Measurements from ENCODE around the gene NRP1.

Gene NRP1

DNA sequence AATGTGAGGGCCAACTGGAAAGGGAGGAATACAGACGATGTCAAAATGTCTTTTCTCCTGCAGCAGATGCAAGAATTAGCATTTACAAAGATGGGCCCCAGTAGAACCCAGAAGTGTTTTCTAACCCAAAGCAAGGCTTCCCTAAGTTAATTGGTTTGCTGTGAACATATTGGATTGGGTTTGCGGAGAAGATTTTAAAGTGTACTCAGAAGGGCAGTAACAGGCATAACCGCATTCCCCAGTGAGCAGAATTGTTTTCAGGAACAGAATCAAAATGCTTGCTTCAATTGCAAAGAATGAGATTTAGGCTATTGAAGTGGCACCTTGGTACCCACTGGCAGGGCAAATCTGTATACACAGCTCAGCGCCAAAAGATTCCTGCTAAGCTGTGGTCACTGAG, 78.0 kb downstream of the NRP1 start:
- DNase-seq: no peak

GRCh38 chr10:33254556-33255160, 79.8 kb downstream of the NRP1 start:
- DNase-seq: no peak

- DNase-seq: no peak
These were observed 81.1 kb downstream of the NRP1 start for GRCh38 chr10:33253411-33253810.

- no peak for DNase-seq
These were observed 81.7 kb downstream of the NRP1 start for GRCh38 chr10:33252794-33253203.

DNA sequence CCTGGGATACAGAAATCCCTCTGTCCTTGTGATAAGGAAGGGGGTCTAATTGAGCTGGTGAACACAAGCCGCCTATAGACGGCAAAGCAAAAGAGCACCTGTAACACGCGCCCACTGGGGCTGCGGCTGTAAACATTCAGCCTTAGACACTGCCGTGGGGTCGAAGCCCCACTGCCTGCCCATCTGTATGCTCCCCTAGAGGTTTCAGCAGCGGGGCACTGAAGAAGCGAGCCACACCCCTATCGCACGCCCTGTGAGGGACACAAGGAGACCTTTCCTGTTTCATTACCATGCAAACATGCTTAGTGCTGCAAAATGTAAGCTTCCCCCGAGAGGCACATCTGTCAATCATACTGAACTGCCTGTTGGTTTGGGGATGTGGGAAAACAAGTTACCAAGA, 82.1 kb downstream of the NRP1 start:
- DNase-seq: no peak

- no peak for DNase-seq
These were observed 84.7 kb downstream of the NRP1 start for GRCh38 chr10:33249659-33250345.

- no peak for DNase-seq
These were observed 85.3 kb downstream of the NRP1 start for GRCh38 chr10:33249137-33249536.

DNA sequence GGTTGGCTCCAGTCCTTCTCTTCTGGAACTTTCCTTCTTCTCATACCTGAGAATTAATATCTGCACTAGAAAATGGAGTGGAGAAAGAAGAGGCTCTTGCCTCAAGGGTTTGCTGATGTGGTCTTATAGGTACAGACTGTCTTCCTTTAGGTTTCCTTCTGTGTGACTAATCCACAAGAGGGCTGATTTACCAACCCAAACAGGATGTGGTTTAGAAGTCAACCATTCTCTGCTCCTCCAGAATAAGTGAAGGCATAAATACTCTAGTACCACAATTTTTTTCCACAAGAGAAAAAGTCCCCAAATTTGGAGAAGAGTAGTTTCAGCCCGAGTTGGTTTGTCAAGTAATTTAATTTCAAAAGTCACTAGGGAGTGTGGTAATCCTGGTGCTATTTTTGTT, 85.8 kb downstream of the NRP1 start:
- DNase-seq: peak; percentile 18

DNA sequence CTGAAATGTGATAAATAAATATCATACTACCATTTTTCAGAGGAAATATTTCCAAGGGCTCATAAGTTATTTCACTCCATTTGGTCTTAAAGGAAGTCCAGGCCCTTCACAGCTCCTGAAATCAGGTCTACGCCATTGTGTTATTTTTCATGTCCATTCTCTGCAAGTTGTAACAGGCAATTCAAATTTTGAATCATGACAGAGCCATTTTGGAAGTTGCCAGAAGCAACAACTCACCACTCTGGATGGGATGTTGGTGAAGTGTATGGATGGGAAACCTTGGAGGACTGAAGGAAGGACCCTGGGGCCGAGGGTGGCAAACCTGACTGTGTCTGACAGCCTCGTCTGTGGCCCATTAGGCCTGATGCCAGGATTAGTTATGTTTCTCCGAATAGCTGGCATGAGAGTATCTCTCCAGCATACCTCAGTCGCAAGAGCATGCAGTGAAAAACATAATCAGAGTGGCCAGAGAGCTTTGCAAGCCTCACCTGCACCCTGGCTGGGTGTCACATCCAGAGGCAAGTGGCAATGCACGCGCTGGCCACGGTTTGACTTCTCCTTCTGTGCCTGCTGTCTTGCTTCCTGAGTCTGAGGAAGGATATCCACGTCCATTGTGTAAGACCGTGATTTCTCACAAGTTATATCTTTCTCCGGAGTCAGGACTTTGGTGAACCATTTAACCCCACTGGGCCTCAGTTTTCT, 87.1 kb downstream of the NRP1 start:
- DNase-seq: no peak

DNA sequence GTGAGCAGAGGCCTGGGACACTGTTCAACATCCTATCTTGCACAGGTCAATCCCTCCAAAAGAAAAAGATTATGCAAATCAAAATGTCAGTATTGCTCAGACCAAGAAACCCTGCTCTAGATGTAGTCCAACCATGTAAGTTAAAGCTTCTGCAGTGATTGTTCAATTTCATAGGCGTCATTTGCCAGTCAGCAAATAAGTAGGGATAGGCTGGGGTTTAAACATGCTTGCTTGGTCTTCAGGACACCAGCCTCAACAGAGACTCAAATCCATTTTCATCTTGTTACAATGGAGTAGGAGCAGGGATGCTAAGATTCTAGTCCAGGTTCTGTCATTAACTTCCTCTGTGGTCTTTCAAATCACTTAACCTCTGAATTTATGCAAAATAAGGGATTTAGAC, 89.1 kb downstream of the NRP1 start:
- no peak for DNase-seq

GRCh38 chr10:33244354-33244967, 90.0 kb downstream of the NRP1 start:
- no peak for DNase-seq

GRCh38 chr10:33243703-33244102, 90.8 kb downstream of the NRP1 start:
- DNase-seq: no peak

DNA sequence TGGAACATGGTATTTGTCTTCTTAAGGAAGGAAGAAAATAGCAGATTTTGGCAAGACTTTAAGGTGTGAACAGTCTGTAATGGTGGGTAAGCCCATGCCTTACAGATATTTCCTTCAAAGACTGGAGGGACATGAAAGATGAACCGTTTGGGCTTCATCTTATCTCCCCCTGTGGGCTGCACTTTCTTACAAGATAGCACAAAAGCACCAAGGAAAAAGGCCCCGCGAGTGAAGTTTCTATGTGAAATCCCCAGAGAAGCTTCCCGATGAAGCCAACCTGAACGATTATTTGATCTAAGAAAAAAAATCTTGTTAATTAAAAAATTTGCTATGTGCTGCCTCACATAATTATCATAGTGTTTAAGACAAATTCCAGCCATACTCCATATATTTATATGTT, 91.5 kb downstream of the NRP1 start:
- DNase-seq: peak; percentile 41

GRCh38 chr10:33241351-33241750, 93.1 kb downstream of the NRP1 start:
- DNase-seq: no peak

DNA sequence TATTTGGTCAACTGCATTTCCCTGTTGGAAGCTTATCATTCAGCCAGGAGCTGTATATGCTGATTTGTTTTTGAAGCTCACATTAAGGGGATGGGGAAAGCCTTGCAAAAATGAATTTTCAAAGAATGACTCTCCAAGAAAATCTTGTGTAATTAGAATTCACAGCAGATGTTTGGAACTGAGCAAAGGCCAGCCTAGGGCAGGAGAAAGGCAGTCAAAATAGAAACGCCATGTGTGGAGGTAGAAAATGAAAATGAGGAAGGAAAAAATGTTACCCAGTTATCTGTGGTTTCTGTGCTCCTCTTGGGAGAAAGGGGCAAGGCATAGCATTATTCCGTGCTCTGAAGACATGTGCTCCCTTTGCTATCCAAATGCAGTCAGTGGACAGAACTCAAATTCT, 93.5 kb downstream of the NRP1 start:
- peak; percentile 44 for DNase-seq

- no peak for DNase-seq
These were observed 94.2 kb downstream of the NRP1 start for GRCh38 chr10:33240258-33240657.

DNA sequence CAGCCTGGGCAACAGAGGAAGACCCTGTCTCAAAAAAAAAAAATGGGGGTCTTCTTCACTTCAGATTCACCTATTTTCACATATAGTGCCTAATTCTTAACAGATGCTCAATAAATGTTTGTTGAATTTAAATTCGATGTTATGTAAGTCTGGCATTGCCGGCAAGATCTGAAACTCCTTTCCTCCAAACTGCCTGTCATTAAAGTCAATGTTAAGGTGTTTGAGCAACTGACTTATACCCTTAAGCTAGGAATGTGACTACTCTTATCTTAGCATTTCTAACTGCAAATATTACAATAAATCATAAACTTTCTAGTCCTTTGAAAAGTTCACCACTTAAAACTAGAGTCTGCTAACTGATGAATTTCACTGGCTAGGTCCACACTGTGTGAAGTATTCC, 95.2 kb downstream of the NRP1 start:
- DNase-seq: no peak

DNA sequence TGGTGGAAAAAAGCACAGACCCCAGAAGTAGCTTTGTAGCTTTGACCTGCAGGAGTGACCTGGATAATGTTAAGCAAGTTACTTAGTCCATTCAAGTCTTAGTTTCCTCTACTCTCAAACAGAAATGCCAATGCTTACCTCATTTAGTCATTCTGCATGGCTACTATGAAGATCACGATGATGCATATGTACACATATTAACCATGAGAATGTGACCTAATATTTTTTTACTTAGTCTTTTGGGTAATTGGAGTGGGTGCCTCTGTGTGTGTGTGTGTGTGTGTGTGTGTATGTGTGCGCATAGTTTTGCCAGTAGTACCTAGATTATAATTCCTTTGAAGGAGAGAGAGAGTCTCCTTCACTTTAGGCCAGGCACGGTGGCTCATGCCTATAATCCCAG, 95.8 kb downstream of the NRP1 start:
- no peak for DNase-seq

DNA sequence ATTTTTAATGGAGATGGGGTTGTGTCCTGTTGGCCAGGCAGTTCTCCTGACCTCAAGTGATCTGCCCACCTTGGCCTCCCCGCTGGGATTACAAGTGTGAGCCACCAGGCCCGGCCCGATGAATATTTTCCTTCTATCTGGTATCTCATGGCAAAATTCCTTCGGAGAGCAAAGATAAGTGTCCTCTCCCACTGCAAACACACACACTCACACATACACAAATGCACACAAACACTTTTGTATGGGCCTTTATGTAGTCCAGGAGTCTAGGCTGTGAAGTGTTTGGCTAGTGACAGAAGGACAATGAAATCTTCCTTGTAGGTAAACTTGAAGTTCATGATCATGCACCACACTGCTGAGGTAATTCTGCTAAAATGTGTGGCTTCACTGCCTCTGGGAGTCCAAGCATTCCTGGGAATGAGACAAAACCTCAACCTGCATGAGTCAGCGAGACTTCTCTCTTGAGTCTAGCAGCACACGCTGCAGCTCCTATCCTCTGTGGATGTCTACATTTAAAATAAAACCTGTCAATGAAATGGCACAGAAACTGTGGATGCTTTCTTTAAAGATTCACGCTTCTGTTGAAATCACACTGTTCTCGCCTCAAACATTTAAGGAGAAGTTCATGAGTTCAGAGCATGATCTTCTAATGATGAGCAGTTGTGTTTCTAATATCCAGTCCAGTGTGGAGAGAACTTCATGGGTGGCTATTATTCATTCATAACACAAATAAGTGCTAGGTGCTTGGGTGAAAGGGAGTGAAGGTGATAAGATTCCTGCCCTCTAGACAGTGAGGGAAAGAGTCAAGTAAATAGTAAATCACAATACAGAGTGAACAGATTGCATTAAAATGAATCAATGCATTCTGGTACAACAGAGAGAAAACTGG, 96.5 kb downstream of the NRP1 start:
- no peak for DNase-seq

DNA sequence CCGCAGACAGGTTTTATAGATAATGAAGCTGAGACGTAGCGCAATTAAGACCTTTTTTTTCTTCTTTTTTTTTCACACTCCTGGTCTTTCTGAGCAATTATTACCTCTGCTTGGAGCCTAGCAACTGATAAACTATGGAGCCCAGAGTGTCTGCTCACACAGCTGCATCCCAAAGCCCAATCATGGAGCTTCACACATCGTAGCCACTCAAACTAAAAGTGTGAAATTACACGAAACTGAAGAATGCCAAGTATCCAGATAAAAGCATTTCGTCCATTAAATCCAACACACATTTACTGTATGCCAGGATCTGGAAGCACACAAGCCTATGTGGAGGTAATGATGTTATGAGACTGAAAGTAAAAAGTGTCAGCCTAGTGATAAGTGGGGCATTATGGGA, 97.6 kb downstream of the NRP1 start:
- no peak for DNase-seq

DNA sequence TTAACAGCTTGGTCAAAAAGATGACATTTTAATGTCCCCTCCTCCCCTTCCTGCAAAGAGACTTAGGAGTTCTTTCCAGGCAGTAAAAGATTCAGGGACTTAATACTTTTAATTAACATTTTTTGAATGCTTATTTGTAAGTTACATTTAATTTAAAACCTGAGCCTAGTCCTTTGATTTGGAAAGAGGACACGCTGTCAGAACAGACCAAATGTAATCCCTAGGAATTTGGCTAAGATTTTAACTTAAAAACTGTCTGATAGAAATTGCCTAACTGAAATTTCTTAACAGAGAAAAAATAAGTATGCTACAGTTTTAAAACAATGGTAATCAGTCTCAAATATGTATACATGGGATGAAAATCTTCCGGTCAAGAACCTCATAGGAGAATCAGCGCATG, 98.5 kb downstream of the NRP1 start:
- DNase-seq: no peak

- DNase-seq: no peak
These were observed 99.1 kb downstream of the NRP1 start for GRCh38 chr10:33235251-33235884.
